HG03025 (cell line): ENCODE measurements around the gene LPAR1.
"Not testable (repeated sequence)": the region's sequence is repeated elsewhere in the genome, so short reads cannot be mapped to it uniquely, and the experiment has no call there.

Experiments used
- ATAC-seq: cut with Tn5 transposase; IDR thresholded peaks from one replicate; pipeline ENCODE4 v1.9.1; 2021; ENCODE audit warnings: mild to moderate bottlenecking, moderate library complexity; ENCODE audit not compliant: unreplicated experiment, low FRiP score

LPAR1 gene

GRCh38 chr9:111038331-111039230 is at the start of gene LPAR1:
Gene LPAR1, minus strand, starts transcription at chr9:111038470. Its CDS starts 66,353 bp downstream, at chr9:110972117.
- no peak for ATAC-seq

- no peak for ATAC-seq
Measured at GRCh38 chr9:111078391-111079038, 40.2 kb upstream of the LPAR1 start.

- ATAC-seq = no peak
Measured at GRCh38 chr9:111076519-111076918, 38.2 kb upstream of the LPAR1 start.

GRCh38 chr9:111076042-111076441 is 37.8 kb upstream of the LPAR1 start:
- no peak for ATAC-seq

GRCh38 chr9:111074395-111074794 is 36.1 kb upstream of the LPAR1 start:
- no peak for ATAC-seq

- ATAC-seq = no peak
Measured at GRCh38 chr9:111069183-111069582, 30.9 kb upstream of the LPAR1 start.

- no peak for ATAC-seq
Measured at GRCh38 chr9:111068771-111069170, 30.5 kb upstream of the LPAR1 start.

- ATAC-seq = no peak
Measured at GRCh38 chr9:111068383-111068730, 30.1 kb upstream of the LPAR1 start.

- no peak for ATAC-seq
Measured at GRCh38 chr9:111066468-111066867, 28.2 kb upstream of the LPAR1 start.

GRCh38 chr9:111065414-111065813 is 27.1 kb upstream of the LPAR1 start:
- no peak for ATAC-seq

- no peak for ATAC-seq
Measured at GRCh38 chr9:111064160-111064837, 26.0 kb upstream of the LPAR1 start.

- no peak for ATAC-seq
Measured at GRCh38 chr9:111063332-111063731, 25.1 kb upstream of the LPAR1 start.

GRCh38 chr9:111058166-111058565 is 19.9 kb upstream of the LPAR1 start:
- ATAC-seq = no peak

- no peak for ATAC-seq
Measured at GRCh38 chr9:111056538-111056937, 18.3 kb upstream of the LPAR1 start.

- no peak for ATAC-seq
Measured at GRCh38 chr9:111052791-111053190, 14.5 kb upstream of the LPAR1 start.

GRCh38 chr9:111051400-111051799 is 13.1 kb upstream of the LPAR1 start:
- ATAC-seq = no peak

GRCh38 chr9:111050819-111051218 is 12.5 kb upstream of the LPAR1 start:
- ATAC-seq = no peak

GRCh38 chr9:111047287-111047686 is 9.0 kb upstream of the LPAR1 start:
- not testable (repeated sequence) for ATAC-seq

GRCh38 chr9:111041902-111042301 is 3.6 kb upstream of the LPAR1 start:
- no peak for ATAC-seq

- no peak for ATAC-seq
Measured at GRCh38 chr9:111040494-111040893, 2.2 kb upstream of the LPAR1 start.

- no peak for ATAC-seq
Measured at GRCh38 chr9:111039231-111039906, 1.1 kb upstream of the LPAR1 start.
